DND-41 (cell line): ENCODE data around the gene GAPDH.

ENCODE experiments used
- CTCF ChIP-seq: IDR thresholded peaks from 2 replicates; pipeline ENCODE4 v1.5.1; 2012; ENCODE audit warnings: borderline replicate concordance, low read length, moderate library complexity, mild to moderate bottlenecking; ENCODE audit not compliant: poor library complexity, severe bottlenecking; ENCODE audit errors: extremely low read depth
- EZH2 ChIP-seq: IDR thresholded peaks from 3 replicates; pipeline ENCODE4 v1.6.1; 2012; ENCODE audit warnings: borderline replicate concordance, low read depth, mild to moderate bottlenecking, moderate library complexity, low read length, inconsistent platforms; ENCODE audit not compliant: severe bottlenecking

DNA sequence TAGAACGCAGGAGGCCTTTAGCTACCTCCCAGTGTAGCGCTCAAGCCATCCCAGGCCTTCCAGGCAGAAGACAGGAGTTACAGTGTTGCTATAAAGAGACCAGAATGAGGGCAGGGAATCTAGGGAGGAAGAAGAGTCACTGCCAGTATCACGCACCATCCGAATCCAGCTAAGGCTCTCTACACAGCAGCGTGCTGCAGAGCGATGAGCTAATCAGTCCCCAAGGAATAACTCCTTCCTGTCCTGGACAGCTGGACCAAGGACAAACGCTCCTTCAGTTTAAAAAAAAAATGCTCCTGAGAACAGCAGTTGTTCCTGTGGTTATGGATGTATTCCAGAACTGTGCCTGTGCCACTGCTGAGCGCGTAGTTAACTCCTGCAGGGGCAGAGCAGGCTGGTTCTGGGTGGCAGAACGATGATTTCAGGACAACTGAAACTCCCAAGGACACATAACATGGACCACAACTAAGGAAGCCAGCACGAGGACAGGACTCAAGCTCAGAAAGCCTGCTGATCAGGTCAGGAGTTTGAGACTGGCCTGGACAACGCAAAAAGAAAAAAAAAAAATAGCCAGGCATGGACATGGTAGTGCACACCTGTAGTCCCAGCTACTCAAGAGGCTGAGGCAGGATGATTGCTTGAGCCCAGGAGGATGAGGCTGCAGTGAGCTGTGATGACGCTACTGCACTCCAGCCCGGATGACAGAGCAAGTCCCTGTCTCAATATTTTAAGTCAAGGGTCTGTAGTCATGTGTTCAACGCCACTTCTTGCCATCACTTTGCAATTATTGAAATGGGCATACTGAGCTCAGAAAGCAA, 18.9 kb downstream of the GAPDH start:
- TF ChIP-seq CTCF (no peak), EZH2 (no peak)
